HG03066 (cell line): ENCODE results near the gene NAGLU.
A peak's percentile ranks its signal among the peaks of the same experiment; 100 is the strongest.
"Not testable (repeated sequence)": the region's sequence is repeated elsewhere in the genome, so short reads cannot be mapped to it uniquely, and the experiment has no call there.

Source experiments
- ATAC-seq: cut with Tn5 transposase; IDR thresholded peaks from one replicate; pipeline ENCODE4 v1.9.1; 2021; ENCODE audit warnings: low read depth; ENCODE audit not compliant: unreplicated experiment

The NAGLU gene

GRCh38 chr17:42520540-42520951 lies 15.5 kb upstream of the NAGLU start:
- no peak for ATAC-seq

DNA sequence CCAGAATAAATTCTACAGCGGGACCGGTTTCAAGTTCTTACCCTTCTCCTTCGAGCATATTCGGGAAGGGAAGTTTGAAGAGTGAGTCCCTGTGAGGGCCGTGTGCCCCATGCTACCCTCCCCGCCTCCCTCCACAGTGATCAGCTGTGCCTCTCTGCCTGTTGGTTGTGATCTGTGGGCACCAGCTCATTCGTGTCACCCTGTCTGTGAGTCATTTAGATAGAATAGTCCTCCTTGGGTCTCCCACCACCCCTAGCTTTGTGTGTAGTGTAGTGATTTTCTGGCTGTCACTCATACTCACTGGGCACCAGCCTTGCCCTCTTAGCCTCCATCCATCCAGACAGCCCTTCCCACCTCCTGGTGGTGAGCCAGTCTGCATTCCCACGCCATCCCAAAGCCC lies 15.0 kb upstream of the NAGLU start:
- ATAC-seq, result no peak

DNA sequence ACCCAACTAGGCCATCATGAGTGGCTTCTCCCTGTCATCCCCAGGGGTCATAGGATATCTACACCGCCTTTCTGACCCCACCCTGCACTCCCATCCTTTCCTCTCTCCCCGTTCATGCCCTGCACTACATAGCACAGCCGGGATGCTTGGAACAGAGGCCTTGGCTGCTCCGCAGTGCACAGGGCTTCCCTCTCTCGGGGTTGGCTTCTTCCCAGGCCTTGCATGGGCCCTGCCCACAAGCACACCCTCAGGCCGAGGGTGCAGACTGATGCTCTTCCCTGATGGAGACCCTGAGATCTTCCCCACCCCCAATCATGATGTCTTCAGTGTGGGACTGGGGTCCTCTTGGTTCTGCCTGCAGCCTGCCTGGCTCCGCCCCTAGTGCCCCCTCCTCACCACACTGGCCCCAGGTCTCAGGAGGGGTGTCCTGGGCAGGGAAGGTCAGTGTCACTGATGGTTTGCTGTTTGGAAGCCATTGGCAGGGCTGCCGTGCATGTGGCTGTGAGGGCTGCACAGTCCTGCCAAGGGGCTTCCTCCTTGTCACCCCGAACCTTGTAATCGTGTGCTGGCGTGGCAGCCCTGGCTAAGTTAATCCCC lies 14.3 kb upstream of the NAGLU start:
- no peak for ATAC-seq

DNA sequence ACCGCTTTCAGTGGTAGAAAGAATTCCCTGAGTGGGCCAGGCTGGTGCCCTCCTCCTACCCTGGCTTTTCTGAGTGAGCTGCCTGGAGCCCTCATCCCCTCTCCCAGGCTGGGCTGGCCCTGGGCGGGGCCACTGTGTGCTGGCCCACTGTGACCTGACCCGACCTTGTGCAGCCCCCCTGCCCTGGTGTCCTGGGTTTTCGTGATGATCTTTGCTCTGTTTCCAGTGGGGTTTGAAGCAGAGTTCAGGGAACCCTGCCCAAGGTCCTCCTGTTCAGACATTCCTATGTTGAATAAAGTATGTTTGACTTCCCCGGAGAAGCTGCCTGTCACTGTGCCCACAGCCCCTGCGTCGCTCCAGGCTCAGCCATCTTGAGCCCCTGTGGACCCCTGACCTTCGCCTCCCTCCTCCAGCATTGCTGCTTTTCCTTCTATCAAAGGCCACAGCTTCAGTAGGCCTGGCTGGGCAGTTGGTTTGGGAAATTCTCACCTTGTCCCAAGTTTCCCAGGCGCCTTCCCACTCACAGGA lies 13.7 kb upstream of the NAGLU start:
- no peak for ATAC-seq

DNA sequence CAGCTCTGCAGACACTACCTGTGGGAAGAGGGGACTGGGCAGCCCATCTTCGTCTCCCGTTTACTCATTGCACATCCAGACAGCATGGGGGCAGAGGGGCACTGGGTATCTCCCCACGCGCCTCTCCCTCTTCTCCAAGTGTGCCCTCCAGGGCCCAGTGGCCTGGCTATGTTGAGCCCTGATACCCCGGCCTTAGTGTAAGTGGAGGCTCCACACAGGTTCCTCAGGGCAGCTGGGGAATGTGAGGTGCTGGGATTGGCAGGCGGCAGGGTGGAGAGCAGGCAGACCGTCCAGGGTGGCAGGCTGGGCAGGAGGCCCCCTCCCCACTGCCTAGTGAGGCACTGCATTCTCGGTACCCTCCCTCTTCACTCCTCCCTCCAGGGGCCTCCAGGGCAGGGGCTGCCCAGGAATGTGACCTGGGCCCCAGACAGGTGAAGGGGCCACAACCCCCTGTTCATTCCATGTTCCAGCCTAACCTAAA lies 13.2 kb upstream of the NAGLU start:
- ATAC-seq, result no peak

- no peak for ATAC-seq
Measured at GRCh38 chr17:42525221-42525620, 10.8 kb upstream of the NAGLU start.

DNA sequence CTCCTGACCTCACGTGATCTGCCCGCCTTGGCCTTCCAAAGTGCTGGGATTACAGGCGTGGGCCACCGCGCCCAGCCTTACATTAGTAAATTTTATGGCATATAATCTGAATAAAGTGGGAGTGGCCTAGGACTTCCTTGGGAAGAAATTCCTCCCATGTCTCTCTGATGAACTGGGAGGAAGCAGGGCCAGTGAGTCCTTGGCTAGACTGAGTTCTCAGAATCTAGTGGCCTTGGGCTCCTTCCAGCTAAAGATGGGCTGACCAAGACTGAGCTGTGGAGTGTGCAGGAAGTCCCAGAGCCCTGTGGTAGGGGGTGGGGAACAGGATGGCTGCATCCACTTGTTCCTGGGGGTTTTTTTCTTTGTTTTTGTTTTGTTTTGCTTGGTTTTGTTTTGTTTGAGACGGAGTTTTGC lies 10.0 kb upstream of the NAGLU start:
- ATAC-seq, result no peak

GRCh38 chr17:42527932-42528331 lies 8.1 kb upstream of the NAGLU start:
- ATAC-seq, result no peak

- no peak for ATAC-seq
Measured at GRCh38 chr17:42529061-42529460, 7.0 kb upstream of the NAGLU start.

DNA sequence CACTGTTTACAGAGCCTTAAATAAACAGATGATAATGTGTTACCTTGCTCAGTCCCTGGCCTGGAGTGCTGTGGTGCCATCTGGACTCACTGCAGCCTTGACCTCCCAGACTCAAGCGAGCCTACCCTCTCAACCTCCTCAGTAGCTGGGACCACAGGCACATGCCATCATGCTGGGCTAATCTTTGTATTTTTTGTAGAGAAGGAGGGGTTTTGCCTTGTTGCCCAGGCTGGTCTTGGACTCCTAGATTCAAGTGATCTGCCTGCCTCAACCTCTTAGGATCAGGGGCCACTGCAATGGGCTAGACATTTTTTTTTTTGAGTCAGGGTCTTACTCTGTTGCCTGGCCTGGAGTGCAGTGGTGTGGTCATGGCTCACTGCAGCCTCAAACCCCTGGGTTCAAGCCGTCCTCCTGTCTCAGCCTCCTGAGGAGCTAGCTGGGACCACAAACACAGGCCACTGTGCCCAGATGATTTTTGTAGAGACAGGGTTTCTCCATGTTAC lies 5.0 kb upstream of the NAGLU start:
- ATAC-seq, result no peak

- ATAC-seq, result no peak
Measured at GRCh38 chr17:42531455-42532354, 4.3 kb upstream of the NAGLU start.

- ATAC-seq, result no peak
Measured at GRCh38 chr17:42535155-42536047, 640 bp upstream of the NAGLU start.

DNA sequence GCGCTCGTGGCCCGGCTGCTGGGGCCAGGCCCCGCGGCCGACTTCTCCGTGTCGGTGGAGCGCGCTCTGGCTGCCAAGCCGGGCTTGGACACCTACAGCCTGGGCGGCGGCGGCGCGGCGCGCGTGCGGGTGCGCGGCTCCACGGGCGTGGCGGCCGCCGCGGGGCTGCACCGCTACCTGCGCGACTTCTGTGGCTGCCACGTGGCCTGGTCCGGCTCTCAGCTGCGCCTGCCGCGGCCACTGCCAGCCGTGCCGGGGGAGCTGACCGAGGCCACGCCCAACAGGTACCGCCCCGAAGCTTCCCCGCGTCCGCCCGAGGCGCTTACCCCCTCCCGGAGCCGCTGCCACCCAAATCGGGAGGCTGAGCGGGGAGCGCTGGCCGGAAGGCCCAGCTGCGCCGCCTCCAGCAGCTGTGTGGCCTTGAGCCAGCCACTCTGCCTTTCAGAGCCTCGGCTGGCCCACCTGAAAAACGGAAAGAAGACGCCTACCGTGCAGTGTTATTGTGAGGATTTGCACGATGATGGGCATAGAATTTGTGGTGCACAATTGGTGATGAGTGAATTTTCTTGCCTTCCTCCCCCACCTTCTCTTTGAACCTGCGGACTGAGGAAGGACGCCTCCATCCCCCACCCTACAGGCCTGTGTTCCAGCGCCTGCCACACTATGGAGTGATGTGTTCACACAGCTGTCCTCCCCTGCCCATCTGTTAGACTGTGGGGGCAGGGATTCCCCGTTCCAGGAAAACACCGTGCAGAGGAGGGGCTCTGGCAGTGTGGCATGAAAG lies 523 bp downstream of the NAGLU start:
- peak; percentile 66 for ATAC-seq

DNA sequence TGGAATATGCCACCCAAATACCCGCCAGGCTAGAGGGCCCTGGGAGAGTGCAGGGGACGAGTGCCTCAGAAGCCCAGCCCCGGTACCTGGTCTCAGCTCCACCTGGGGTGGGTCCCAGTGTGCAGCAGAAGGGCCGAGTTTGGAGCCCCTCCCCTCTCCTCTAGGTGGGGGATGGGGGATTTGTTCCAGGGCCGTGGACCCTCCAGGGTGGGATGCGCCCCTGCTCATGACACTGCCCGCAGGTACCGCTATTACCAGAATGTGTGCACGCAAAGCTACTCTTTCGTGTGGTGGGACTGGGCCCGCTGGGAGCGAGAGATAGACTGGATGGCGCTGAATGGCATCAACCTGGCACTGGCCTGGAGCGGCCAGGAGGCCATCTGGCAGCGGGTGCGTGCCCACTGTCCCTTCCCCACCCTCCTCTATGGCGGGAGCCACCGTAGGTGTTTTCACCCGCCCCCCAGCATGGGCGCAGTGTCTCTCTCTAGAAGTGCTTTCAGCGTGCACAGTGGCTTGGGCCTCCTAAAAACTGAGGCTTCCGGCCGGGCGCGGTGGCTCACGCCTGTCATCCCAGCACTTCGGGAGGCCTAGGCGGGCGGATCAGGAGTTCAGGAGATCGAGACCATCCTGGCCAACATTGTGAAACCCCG lies 1.2 kb downstream of the NAGLU start:
- ATAC-seq, result no peak

- ATAC-seq, result no peak
Measured at GRCh38 chr17:42537826-42538451, 1.9 kb downstream of the NAGLU start.

GRCh38 chr17:42538482-42538881 lies 2.4 kb downstream of the NAGLU start:
- no peak for ATAC-seq

- not testable (repeated sequence) for ATAC-seq
Measured at GRCh38 chr17:42540558-42540957, 4.5 kb downstream of the NAGLU start.

DNA sequence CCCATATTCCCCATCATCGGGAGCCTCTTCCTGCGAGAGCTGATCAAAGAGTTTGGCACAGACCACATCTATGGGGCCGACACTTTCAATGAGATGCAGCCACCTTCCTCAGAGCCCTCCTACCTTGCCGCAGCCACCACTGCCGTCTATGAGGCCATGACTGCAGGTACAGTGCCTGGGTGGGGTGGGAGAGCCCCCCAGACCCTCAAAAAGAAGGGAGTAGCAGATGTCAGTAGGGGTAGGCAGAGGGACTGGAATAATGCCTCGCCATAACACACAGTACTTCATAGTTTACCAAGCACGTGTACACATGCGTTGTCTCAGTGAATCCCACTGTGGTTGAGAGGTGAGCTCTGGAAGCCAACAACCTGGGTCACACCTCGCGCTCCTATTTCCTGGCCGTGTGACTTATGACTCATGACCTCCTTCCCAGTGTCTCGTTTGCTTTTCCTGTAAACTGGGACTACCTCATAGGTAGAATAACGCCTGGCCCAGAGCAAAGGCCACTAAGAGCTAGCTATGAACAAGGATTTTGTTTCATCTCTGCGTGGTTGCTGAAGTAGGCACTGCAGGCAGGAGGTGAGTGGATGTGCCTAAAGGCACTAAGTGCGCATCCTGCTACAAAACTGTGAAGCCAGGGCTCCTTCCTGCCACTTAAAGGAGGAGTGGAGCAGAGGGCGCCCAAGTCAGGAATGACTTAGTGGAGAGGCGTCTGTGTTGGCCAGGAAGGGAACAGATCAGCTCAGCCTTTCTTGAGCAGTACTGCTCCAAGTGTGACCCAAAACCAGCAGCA lies 5.2 kb downstream of the NAGLU start:
- ATAC-seq, result no peak
